ENCODE data around the gene RBM42.

RBM42 gene

DNA sequence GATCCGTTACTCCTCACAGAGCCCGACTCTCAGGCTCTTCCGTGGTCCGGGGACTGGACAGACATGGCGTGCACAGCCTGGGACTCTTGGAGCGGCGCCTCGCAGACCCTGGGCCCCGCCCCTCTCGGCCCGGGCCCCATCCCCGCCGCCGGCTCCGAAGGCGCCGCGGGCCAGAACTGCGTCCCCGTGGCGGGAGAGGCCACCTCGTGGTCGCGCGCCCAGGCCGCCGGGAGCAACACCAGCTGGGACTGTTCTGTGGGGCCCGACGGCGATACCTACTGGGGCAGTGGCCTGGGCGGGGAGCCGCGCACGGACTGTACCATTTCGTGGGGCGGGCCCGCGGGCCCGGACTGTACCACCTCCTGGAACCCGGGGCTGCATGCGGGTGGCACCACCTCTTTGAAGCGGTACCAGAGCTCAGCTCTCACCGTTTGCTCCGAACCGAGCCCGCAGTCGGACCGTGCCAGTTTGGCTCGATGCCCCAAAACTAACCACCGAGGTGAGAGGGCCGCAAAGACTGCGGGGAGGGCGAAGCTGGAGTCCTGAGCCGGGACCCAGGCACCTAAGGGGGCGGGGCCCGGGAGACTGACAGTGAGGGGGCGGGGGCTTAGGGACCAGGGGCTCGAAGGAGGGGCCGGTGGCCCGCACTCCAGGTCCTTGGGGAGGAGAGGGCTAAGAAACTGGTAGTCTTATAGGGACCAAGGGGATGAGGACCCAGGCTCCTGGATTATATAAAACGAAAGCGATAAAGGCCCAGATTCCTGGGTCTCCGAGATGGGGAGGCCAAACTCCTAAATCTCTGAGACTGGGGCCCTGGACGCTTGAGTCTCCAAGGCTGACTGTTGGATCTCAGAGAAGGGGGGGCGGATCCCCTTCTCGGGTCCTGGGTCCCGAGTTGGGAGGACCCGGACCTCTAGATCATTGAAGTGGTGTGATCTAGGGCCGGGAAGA lies 14.7 kb downstream of the RBM42 start:
- H3K4me3 ChIP-seq (ENCODE audit: low read length): peak overlapping the region; percentile 55
- TF ChIP-seq, protein P1, sequence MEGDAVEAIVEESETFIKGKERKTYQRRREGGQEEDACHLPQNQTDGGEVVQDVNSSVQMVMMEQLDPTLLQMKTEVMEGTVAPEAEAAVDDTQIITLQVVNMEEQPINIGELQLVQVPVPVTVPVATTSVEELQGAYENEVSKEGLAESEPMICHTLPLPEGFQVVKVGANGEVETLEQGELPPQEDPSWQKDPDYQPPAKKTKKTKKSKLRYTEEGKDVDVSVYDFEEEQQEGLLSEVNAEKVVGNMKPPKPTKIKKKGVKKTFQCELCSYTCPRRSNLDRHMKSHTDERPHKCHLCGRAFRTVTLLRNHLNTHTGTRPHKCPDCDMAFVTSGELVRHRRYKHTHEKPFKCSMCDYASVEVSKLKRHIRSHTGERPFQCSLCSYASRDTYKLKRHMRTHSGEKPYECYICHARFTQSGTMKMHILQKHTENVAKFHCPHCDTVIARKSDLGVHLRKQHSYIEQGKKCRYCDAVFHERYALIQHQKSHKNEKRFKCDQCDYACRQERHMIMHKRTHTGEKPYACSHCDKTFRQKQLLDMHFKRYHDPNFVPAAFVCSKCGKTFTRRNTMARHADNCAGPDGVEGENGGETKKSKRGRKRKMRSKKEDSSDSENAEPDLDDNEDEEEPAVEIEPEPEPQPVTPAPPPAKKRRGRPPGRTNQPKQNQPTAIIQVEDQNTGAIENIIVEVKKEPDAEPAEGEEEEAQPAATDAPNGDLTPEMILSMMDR (conservative IDR thresholded peaks at IDR 0.05; ENCODE audit: low read depth, low read length): no peak
- DNase-seq (ENCODE audit: low read depth): peak; percentile 43

DNA sequence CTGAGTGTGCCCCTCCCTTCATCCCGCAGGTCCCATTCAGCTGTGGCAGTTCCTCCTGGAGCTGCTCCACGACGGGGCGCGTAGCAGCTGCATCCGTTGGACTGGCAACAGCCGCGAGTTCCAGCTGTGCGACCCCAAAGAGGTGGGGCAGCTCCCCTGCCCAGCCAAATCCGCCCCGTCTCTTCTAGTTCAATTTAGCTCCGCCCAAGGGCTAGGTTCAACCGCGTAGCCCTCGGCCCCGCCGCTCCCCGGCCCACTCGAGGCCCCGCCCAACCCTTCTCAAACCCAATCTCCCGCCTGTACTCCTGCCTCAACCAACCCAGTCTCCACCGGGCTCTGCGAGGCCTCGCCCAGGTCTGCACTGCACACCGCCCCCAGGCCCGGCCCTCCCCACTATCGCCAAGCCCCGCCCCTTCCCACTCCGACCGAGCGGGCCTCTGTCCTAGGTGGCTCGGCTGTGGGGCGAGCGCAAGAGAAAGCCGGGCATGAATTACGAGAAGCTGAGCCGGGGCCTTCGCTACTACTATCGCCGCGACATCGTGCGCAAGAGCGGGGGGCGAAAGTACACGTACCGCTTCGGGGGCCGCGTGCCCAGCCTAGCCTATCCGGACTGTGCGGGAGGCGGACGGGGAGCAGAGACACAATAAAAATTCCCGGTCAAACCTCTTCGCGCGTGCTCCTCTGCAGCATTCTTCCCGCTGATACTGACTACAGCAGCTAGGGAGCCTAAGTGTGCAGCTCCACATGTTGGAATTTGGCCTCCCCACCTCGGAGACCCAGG lies 15.6 kb downstream of the RBM42 start:
- peak; percentile 67 for DNase-seq (ENCODE audit: low read depth)
- TF ChIP-seq, protein P1 (conservative IDR thresholded peaks at IDR 0.05; ENCODE audit: low read depth, low read length): no peak
- H3K4me3 ChIP-seq (ENCODE audit: low read length): peak overlapping the region; percentile 55

DNA sequence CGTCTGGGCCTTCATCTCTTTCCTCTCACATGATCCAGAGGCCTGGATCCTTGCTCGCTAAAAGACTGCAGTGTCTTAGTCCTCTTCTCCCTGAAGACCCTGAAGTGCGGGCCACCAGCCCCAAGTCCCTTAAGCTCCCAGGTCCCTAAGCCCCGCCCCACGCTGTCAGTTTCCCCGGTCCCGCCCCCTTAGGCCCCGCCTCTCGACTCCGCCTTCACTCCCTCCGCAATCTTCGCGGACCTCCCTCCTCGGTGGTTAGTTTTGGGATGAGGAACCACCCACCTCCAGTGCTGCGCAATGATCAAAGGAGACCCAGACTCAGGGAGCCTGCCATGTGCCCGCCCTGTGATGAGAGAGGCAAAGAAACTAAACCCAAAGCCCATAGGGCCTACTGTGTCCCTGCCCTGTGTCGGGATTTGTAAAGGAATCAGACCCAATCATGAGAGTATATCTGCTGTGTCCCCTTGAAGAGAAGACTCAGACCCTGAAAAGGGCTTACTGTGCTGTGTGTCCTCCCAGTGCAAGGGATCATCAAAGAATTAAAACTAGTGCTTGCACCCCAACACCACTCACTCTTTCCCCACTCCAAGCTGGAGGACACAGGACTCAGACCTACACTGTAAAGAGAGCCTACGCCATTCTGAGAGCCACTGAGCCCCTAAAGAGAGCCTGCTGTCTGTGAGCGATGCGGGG lies 16.3 kb downstream of the RBM42 start:
- peak overlapping the region; percentile 55 for H3K4me3 ChIP-seq (ENCODE audit: low read length)
- TF ChIP-seq, protein P1 (conservative IDR thresholded peaks at IDR 0.05; ENCODE audit: low read depth, low read length): no peak
- no peak for DNase-seq (ENCODE audit: low read depth)

DNA sequence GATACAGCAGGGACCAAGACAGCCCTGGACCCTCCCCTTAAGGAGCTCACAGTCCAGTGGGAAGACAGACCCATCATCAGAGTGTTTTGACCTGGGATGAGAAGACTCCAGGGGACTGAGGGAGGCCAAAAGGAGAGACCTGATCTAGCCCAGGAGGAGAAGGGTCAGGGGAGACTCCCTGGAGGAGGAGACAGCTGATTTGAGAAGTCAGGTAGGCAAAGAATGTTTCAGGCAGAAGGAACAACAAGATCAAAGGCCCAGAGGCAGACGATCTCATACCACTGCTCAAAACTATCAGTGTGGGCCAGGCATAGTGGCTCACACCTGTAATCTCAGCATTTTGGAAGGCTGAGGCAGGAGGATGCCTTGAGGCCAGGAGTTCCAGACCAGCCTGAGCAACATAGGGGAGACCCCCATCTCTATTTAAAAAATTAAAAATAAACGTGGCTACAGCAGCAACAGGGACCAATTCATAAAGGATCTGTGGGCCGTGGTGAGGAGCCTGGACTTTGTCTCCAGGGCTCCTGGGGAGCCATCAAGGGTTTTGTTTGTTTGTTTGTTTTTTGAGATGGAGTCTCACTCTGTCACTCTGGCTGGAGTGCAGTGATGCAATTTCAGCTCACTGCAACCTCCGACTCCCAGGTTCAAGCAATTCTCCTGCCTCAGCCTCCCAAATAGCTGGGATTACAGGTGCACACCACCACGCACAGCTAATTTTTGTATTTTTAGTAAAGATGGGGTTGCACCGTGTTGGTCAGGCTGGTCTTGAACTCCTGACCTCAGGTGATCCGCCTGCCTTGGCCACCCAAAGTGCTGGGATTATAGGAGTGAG lies 17.1 kb downstream of the RBM42 start:
- TF ChIP-seq, protein P1 (conservative IDR thresholded peaks at IDR 0.05; ENCODE audit: low read depth, low read length): no peak
- no peak overlapping the region for H3K4me3 ChIP-seq (ENCODE audit: low read length)
- no peak for DNase-seq (ENCODE audit: low read depth)

DNA sequence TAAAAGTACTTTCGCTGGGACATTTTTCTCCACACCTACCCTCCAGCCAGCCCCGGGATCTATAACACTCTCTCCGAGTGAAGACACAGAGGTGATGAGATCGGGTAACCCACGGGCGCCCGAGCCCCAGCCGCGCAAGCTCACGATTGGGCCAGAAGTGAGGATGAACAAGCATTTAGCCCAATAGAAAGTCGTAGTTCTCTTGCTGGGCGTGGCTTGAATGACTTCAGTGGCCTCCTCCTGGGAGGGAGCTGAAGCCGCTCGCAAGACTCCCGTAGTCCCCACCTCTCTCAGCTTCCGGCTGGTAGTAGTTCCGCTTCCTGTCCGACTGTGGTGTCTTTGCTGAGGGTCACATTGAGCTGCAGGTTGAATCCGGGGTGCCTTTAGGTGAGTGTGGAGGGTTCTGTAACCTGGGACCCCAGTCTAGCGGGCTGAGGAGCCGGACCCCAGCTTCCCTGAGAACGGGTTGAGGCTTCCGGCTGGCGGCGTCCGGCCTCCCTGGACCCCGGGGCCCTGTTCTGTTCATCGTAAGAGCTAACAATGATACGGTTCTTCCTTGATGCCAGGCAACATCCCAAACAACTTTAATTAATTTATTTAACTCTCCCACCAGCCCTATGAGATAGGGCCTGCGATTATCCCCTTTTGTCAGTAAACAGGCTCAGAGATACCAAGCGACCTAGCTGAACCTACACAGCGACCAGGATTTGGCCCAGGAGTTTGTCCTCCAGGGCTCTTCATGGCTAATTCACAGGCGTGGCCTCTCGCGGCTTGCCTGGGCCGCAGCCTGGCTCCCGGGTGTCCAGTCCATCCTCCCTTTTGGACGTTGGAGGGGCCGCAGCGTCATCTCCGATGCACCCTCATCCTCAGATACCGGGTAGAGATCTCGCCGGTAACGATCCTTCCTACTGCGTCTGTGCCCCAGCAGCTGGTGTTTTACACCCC lies 19.5 kb downstream of the RBM42 start, which contains the start of gene COX6B1:
COX6B1 (plus strand) TSS at position 307 of the 945 bp plus-strand sequence. CDS start 2,921 bp downstream, outside the sequence.
- TF ChIP-seq, protein P1 (conservative IDR thresholded peaks at IDR 0.05; ENCODE audit: low read depth, low read length): no peak
- H3K4me3 ChIP-seq (ENCODE audit: low read length): peak within 1 kb of the TSS; percentile 94
- peak; percentile 91 for DNase-seq (ENCODE audit: low read depth)
